Measurements from ENCODE around the gene PEX11B.

DNA sequence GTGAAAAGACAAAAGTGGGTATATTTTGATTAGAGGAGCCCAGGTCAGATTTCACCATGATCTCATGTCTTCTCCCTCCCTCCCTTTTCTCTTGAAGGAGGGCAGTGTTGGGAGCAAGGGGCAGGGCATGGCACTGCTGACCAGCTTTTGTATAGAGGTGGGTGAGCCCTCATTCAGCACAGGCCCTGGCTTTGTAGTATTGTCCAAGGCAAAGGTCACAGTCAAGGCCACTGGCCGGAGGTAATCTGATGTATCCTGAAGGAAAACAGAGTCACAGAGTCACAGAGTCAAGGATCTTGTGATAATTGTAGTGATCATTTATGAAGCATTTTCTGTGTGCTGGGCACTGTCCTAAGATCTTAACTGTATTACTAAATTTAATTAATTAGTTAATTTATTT lies 20.5 kb downstream of the PEX11B start:
- TF ChIP-seq POLR2A (IDR thresholded peaks at IDR 0.05; ENCODE audit: low read length), result no peak
- no peak for TF ChIP-seq GATA1 (IDR thresholded peaks at IDR 0.05; ENCODE audit: low read depth, low read length)
